HTERT RPE-1 (cell line): ENCODE data around the gene CRTC3.

Source experiments
- in situ Hi-C: fragments of 300-500 bp; cut with MboI; formaldehyde crosslinking; loops from 4 replicates; pipeline ENCODE4 v1.14.3; 2020; ENCODE audit warnings: low sequenced_read_pairs

The CRTC3 gene

DNA sequence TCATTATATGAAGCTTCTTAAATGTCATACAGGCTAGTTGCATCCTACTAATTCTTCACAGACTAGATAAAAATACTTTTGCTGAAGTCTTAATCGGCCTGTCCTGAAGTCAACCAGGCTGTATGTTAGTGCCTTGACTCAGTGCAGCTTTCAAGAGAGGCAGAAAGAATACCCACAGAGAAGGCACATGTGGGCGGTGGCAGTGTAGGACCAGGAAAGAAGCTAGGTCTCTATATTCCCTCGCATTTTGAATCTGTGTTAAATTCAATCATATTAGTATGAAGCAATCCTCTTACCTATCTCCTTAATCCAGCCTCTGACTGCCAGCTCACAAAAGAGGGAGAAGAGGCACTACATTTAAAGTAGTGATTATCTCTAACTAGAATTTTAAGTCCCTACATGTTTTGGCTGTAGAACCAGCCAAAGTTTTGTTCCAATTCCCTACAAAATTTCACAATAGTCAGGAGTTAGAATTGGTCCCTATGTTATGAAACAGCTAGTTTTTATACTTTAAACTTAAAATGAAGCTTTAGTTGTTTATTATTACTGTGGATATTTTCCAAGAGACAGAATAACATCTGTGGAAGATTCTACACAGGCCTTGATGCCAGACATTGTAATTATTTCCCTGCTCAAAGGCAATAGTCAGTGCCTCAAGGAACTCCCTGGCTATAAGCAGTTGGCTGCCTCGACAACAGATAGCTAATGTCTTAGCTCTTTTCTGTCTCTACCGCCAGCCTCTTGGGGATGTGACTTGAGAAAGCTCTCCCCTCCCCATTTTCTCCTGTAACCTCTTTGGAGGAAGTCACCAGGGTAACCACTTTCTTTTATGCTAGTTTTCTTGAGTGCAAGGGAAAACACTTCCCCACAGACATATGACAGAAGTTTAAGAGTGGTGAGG, 31.9 kb downstream of the CRTC3 start:
- in situ Hi-C loops = no loop called here

DNA sequence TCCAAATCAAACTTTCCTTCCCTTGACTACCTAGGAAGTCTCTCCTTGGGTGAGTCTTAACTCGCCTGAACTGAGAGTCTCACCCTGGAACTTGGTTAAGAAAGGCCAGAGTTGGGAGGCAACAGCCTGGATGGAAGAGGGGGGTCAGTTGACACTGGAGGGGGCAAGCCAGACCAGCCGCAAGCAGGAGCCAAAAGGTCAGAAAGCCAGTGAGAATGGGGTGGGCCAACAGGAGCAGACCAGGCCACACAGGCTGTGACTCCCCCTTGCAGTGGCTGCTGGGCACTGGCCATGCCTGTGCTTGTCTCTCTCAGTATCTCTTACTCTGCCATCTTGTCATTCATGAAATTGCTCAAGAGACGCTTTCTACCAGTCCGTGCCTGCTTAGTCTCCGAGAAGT, 32.9 kb downstream of the CRTC3 start:
- in situ Hi-C loops = no loop called here

- in situ Hi-C loops = no loop called here
Measured at GRCh38 chr15:90563463-90563862, 33.7 kb downstream of the CRTC3 start.

GRCh38 chr15:90564051-90564450, 34.3 kb downstream of the CRTC3 start:
- in situ Hi-C loops = no loop called here

DNA sequence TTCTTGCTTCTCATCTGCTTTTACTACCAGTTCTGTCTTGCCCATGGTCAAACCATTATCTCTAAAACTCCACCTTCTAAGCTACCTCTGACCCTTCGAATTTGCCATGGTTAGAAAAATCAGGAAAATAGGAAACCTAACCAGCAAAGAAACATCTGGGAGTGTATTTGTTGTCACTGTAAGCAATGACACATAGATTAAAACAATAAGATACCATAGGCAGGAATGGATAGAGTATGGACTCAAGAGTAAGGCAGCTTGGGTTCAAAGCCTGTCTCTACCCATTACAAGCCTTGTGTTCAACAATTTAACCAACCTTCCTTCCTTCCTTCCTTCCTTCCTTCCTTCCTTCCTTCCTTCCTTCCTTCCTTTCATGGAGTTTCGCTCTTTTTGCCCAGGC, 34.9 kb downstream of the CRTC3 start:
- in situ Hi-C loops = no loop called here

GRCh38 chr15:90565866-90566265, 36.1 kb downstream of the CRTC3 start:
- in situ Hi-C loops = no loop called here

DNA sequence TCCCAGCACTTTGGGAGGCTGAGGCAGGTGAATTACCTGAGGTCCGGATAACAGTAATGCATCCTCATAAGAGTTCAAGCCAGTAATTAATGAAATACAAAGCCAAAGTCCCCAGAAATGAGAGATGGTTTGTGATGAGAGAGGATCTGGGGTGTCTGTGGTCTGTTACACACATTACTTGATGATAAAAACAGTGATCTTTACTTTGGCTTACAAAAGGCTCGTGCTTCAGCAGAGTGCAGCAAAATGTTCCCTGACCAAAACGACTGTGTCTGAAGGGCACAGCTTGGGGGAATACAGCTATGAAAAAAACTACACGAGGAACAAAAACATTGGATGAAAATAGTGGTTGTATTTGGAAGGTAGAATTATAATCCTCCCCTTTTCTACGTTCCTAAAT, 40.9 kb downstream of the CRTC3 start:
- in situ Hi-C loops = no loop called here

GRCh38 chr15:90571063-90571541, 41.4 kb downstream of the CRTC3 start:
- in situ Hi-C loops = no loop called here

DNA sequence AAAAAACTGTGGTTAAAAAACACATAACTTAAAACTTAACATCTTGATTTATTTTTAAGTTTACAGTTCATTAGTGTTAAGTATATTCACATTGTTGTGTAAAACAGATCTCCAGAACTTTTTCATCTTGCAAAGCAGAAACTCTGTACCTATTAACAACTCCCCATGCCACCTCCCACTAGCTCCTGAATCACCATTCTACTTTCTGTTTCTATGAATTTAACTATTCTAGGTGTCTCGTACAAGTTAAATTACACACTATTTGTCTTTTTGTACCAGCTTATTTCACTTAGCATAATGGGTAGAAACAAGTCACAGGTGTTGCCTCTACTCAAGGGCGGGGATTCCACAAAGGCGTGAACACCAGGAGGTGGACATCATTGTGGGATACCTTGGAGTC, 43.2 kb downstream of the CRTC3 start:
- in situ Hi-C loops = no loop called here

DNA sequence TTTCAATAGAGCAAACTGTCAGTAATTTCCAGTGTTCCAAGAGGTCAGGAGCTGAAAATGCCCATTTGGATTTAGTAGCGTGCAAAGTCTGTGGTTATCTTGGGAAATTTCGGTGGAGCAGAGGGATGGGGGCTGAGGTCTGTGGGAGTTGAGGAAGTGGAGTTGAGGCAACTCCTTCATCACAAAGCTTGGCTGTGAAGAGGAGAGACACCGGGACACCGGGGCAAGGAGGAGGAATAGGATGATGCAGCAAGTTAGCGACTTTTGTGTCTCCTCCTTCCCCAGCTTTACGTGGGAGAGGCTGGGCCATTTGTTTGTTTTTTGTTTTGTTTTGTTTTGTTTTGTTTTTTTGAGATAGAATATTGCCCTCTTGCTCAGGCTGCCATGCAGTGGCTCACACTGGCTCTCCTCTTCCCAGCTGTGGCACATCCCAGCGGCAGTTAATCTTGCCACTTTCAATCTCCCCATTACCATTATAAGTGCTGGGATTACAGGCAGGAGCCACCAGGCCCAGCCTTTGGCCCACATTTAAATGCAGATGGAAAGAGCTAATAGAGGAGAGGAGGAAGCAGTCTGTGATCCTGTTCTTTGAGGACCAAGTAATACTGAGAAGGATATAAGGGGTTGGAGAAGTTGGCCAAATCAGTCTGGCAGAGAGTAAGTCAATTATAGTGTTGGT, 47.1 kb downstream of the CRTC3 start:
- in situ Hi-C loops = no loop called here

- in situ Hi-C loops = no loop called here
Measured at GRCh38 chr15:90579213-90579612, 49.5 kb downstream of the CRTC3 start.

- in situ Hi-C loops = no loop called here
Measured at GRCh38 chr15:90580099-90580498, 50.4 kb downstream of the CRTC3 start.

GRCh38 chr15:90580541-90580940, 50.8 kb downstream of the CRTC3 start:
- in situ Hi-C loops = no loop called here

GRCh38 chr15:90580946-90581345, 51.2 kb downstream of the CRTC3 start:
- in situ Hi-C loops = no loop called here

DNA sequence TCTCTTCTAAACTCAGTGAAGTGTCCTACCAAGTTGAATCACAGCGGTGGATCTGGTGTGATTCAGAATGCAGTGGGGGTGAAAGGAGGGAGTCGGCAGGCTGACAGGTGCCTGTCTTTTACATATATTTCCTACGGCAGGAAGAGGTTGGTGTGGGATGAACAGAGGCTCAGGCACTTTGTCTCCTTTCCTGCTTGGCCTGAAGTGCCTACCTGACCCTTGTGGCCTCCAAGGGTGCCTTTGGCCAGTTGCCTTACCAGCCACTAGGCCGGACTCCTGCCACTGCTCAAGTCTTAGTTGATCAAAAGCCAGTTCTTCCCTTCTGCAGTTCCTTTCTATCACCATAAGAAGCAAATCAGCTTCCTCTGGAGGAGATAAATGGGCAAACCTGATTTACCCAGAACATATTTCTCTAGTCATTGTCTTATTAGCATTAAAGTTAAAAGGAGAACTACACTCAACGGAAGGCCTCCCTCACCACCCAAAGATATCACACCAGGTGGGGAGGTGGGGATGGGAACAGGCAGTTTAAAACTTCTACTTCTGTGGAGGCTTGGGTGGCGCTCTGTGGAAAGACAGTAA, 52.1 kb downstream of the CRTC3 start:
- in situ Hi-C loops = no loop called here

- in situ Hi-C loops = no loop called here
Measured at GRCh38 chr15:90582553-90582952, 52.8 kb downstream of the CRTC3 start.

- in situ Hi-C loops = no loop called here
Measured at GRCh38 chr15:90583471-90584252, 53.9 kb downstream of the CRTC3 start.

- in situ Hi-C loops = no loop called here
Measured at GRCh38 chr15:90584841-90585240, 55.1 kb downstream of the CRTC3 start.

GRCh38 chr15:90585863-90586262, 56.1 kb downstream of the CRTC3 start:
- in situ Hi-C loops = no loop called here

GRCh38 chr15:90586948-90587347, 57.2 kb downstream of the CRTC3 start:
- in situ Hi-C loops = no loop called here

DNA sequence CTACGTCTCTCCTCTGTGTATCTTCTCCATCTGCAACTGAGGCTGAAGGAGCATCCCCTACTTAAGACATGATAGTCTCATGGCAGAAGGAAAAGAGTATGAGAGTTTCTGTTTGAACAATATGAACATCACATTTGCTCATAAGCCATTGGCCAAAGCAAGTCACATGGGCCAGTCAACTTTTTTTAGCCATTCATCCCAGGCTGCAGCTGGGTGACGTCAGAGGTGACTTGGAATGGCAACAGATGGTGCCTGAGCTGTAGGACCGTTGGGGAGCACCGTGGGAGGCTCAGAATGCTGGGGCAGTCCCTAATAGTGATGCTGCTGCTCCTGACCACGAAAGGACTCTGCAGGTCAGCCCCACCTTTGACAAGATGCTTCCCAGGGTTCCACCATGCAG, 58.7 kb downstream of the CRTC3 start:
- in situ Hi-C loops = no loop called here
